GM23248 (cell line): Measurements from ENCODE around the gene FTO.

Source experiments
- EZH2 ChIP-seq: fragments of 200-600 bp; sonication (generic); IDR thresholded peaks from 2 replicates; pipeline ENCODE4 v1.6.1; 2018; ENCODE audit warnings: antibody characterized with exemption, mild to moderate bottlenecking; ENCODE audit not compliant: insufficient read depth, poor library complexity, severe bottlenecking
- EZH2phosphoT487 ChIP-seq: fragments of 200-600 bp; sonication (generic); IDR thresholded peaks from 2 replicates; pipeline ENCODE4 v1.6.1; 2018; ENCODE audit warnings: antibody characterized with exemption, moderate library complexity, mild to moderate bottlenecking, low read depth; ENCODE audit not compliant: insufficient read depth

GRCh38 chr16:53827741-53828140 is 123.8 kb downstream of the FTO start:
- TF ChIP-seq EZH2: no peak
- TF ChIP-seq EZH2phosphoT487: no peak
